Skeletal muscle tissue (tissue), 4 donors: ENCODE measurements around the gene OR4C45. TPM values are rescaled to one million over a fixed set of nuclear protein-coding genes. Genes with fewer than 3 reads are reported as not detected.
"Not testable (repeated sequence)": the region's sequence is repeated elsewhere in the genome, so short reads cannot be mapped to it uniquely, and the experiment has no call there.

ENCODE experiments used
- H3K27ac ChIP-seq: one replicate; pipeline ENCODE4 v1.7.0; 2013; ENCODE audit warnings: mild to moderate bottlenecking, low read depth, low read length, inconsistent platforms
- H3K27me3 ChIP-seq, 3 donors: one replicate each; pipeline ENCODE4 v1.7.0; 2013; ENCODE audit warnings: low read length in 3 of 3; ENCODE audit not compliant: control insufficient read depth in 3 of 3, insufficient read depth in 3 of 3
- H3K36me3 ChIP-seq, 3 donors: one replicate each; pipeline ENCODE4 v1.7.0; 2013; ENCODE audit warnings: low read length in 3 of 3; ENCODE audit not compliant: control insufficient read depth in 3 of 3, insufficient read depth in 3 of 3
- H3K4me1 ChIP-seq, 3 donors: one replicate each; pipeline ENCODE4 v1.7.0; 2013; ENCODE audit warnings: low read length in 3 of 3, mild to moderate bottlenecking in 3 of 3; ENCODE audit not compliant: control insufficient read depth in 3 of 3, insufficient read depth in 3 of 3
- H3K4me3 ChIP-seq, 3 donors: one replicate each; pipeline ENCODE4 v1.7.0; 2013; ENCODE audit warnings: low read length in 3 of 3
- H3K9ac ChIP-seq, 3 donors: one replicate each; pipeline ENCODE4 v1.7.0; 2013; ENCODE audit warnings: low read length in 3 of 3, mild to moderate bottlenecking in 3 of 3, moderate library complexity in 2 of 3, low read depth in 1 of 3
- H3K9me3 ChIP-seq, 3 donors: one replicate each; pipeline ENCODE4 v1.7.0; 2013; ENCODE audit warnings: low read length in 3 of 3; ENCODE audit not compliant: control insufficient read depth in 3 of 3
- total RNA-seq: library from RNA; depleted of rRNA; stranded (reverse); fragments of >200 nt; gene quantifications from one replicate; pipeline ENCODE4 v1.2.3, GENCODE V29; 2014
- donor health status: Osteomylitis.

The OR4C45 gene
- not detected for total RNA-seq

DNA sequence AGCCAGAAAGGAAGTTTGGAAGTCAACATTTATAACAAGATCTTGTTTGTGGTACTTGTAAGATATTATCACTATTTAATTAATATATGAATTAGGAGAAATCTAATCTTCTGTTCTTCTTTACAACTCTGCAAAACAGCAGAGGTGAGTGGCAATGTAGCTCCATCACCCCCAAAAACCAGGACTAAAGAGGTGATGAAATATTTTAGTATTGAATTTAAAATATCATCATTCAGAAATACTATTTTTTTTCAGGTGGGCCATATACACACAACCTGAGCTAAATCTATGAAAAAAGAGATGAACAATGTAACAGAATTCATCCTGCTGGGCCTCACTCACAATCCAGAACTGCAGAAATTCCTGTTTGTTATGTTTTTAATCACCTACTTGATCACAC lies at the start of gene OR4C45:
OR4C45 (plus strand) TSS at position 301 of the 400 bp plus-strand sequence.
- Histone ChIP-seq H3K4me1 (no peaks in the 10 kb centered on the region), H3K9ac (no peak within 1 kb of the TSS), H3K27ac (no peak within 1 kb of the TSS), H3K36me3 (no peaks in the 10 kb centered on the region), H3K9me3 (no peaks in the 10 kb centered on the region), H3K27me3 (no peaks in the 10 kb centered on the region), H3K4me3 (no peak within 1 kb of the TSS)

DNA sequence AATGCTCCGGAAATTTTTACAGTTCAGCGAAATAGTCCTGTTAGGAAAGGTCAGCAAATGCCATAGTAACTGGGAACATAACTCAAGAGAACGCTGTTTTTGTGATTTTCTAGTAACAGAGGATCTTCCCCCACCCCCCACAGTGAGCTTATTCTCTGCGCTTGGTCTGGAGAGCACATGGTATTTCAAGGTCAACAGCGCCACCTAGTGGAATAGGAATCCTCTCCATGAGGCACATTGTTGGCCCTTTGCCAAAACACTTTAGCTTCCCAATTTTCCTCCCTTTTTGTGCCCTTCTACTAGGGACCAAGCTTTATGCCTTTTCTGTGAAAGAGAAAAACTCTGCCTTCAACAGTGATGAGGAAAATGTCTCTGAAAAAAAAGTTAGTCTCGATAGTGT lies 37.1 kb upstream of the OR4C45 start:
- no peaks in the 10 kb centered on the region for H3K36me3 ChIP-seq
- H3K27me3 ChIP-seq, result no peaks in the 10 kb centered on the region
- H3K4me1 ChIP-seq, result no peaks in the 10 kb centered on the region
- H3K9ac ChIP-seq, result no peak overlapping the region
- H3K27ac ChIP-seq, result no peak overlapping the region
- H3K4me3 ChIP-seq, result no peak overlapping the region
- peaks cover 0 to 4% (median 0%) of the 10 kb centered on the region in 3 donors for H3K9me3 ChIP-seq

DNA sequence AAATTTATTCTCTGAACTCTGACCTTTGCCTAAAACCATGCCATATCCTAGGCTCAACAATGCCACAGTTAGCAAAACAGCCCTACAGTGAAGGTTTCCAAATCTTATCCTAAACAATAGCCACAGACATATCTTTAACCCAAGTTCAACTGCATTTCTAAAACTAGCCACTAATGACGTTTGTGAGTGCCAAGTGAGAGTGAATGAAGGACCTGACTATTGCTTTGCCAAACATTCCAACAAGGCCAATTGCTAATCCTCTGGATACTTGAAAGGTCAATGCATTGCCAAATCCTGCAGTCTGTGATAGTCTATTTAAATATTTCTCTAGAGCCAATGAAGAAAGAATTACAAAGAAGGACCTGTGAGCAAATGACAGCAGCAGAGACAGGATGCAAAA lies 2.5 kb upstream of the OR4C45 start:
- no peaks in the 10 kb centered on the region for H3K27me3 ChIP-seq
- no peak overlapping the region for H3K9ac ChIP-seq
- no peaks in the 10 kb centered on the region for H3K9me3 ChIP-seq
- no peak overlapping the region for H3K27ac ChIP-seq
- no peaks in the 10 kb centered on the region for H3K4me1 ChIP-seq
- no peaks in the 10 kb centered on the region for H3K36me3 ChIP-seq
- no peak overlapping the region for H3K4me3 ChIP-seq

DNA sequence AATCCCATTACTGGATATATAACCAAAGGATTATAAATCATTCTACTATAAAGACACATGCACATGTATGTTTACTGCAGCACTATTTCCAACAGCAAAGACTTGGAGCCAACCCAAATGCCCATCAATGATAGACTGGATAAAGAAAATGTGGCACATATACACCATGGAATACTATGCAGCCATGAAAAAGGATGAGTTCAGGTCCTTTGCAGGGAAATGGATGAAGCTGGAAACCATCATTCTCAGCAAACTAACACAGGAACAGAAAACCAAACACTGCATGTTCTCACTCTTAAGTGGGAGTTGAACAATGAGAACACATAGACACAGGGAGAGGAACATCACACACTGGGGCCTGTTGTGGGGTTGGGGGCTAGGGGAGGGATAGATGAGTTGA lies 3.6 kb downstream of the OR4C45 start:
- H3K36me3 ChIP-seq, H3K4me1 ChIP-seq, H3K9me3 ChIP-seq, H3K9ac ChIP-seq, H3K27ac ChIP-seq, H3K27me3 ChIP-seq, H3K4me3 ChIP-seq: not testable (repeated sequence)

DNA sequence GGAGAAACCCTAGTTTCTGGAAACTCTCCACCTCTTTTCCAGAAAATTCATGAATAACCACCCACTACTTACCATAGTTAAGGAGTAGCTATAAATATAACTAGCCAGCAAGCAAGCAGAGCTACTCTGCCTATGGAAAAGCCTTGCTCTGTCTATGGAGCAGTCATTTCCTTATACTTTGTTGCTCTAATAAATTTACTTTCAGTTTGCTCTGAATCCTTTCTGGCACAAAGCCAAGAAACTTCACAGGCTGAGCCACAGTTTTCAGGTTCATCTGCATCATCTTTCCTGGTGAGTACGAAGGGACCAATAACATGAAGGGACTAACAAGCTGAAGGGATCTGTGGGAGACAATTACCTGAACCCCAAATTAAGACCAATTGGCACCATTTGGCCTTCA lies 4.6 kb downstream of the OR4C45 start:
- Histone ChIP-seq H3K27ac (no peak overlapping the region), H3K9me3 (no peaks in the 10 kb centered on the region), H3K36me3 (no peaks in the 10 kb centered on the region), H3K27me3 (no peaks in the 10 kb centered on the region), H3K4me3 (no peak overlapping the region), H3K4me1 (no peaks in the 10 kb centered on the region), H3K9ac (no peak overlapping the region)

DNA sequence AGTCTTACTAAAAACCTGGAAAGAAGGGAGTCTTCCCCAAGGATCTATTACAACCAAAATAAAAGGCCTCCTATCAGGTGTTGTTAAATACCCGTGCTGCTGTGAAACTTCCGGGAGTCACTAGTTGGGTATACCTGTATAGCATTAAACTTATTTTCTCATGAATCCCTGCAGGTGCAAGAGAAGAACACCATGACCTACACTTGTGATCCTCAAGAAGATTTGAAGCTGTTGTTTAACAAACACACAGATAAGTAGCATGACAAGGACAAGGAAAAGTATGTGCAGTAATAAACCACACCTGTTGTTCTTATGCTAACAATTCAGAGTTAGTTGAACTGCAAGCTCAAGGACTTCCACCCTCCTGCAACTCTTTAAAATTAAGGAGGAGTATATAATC lies 12.0 kb downstream of the OR4C45 start:
- Histone ChIP-seq H3K9me3 (no peaks in the 10 kb centered on the region), H3K27ac (no peak overlapping the region), H3K27me3 (no peaks in the 10 kb centered on the region), H3K4me3 (no peak overlapping the region), H3K4me1 (no peaks in the 10 kb centered on the region), H3K36me3 (no peaks in the 10 kb centered on the region), H3K9ac (no peak overlapping the region)

DNA sequence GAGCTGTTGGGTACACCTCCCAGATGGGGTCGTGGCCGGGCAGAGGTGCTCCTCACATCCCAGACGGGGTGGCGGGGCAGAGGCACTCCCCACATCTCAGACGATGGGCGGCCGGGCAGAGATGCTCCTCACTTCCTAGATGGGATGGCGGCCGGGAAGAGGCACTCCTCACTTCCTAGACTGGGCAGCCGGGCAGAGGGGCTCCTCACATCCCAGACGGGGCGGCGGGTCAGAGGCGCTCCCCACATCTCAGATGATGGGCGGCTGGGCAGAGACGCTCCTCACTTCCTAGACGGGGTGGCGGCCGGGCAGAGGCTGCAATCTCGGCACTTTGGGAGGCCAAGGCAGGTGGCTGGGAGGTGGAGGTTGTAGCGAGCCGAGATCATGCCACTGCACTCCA lies 30.4 kb downstream of the OR4C45 start:
- H3K4me3 ChIP-seq, H3K36me3 ChIP-seq, H3K9me3 ChIP-seq, H3K4me1 ChIP-seq, H3K9ac ChIP-seq, H3K27me3 ChIP-seq, H3K27ac ChIP-seq: not testable (repeated sequence)

DNA sequence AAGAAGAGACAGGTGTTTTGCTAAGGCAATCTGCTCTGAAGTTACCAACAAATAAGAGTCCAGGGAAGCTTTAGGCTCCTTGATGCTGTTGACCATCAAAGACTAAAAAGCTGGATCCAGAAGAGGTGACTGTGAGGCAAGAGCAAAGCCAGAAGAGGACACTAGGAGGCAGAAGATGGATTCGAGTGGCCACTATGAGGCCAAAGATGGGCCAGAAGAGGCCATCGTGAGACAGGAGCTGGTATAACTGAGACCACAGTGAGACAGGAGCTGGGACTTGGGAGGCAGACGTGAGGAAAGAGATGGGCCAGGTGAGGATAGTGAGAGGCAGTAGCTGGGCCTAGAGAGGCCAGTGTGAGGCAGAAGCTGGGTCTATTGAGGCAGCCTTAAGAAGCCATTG lies 37.7 kb downstream of the OR4C45 start:
- H3K4me3 ChIP-seq, result no peak overlapping the region
- H3K9me3 ChIP-seq, result peaks cover 0 to 2% (median 0%) of the 10 kb centered on the region in 3 donors
- no peak overlapping the region for H3K27ac ChIP-seq
- H3K9ac ChIP-seq, result no peak overlapping the region
- H3K36me3 ChIP-seq, result no peaks in the 10 kb centered on the region
- no peaks in the 10 kb centered on the region for H3K4me1 ChIP-seq
- no peaks in the 10 kb centered on the region for H3K27me3 ChIP-seq

DNA sequence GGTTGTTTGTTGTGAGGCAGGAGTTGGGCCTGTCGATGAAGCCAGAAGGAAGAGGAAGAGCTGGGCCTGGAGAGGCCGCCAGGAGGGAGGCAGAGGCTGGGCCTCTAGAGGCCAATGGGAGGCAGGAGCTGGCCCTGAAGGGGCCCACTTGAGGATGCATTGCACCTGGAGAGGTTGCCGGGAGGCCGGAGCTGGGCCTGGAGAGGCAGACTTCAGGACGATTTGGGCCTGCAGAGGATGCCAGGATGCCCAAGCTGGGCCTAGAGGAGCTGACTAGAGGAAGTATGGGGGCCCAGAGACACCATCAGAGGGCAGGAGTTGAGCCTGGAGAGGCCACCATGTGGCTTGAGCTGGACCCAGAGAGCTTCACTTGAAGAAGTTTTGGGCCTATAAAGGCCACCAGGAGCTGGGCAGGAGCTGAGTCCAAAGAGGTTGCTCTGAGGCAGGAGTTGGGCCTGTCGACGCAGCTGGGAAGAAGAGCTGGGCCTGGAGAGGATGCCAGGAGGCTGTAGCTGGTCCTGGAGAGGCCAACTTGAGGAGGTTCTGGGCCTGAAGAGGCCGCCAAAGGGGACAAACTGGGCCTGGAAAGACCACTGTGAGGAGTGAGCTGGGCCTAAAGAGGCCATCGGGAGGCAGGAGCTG lies 39.0 kb downstream of the OR4C45 start:
- no peak overlapping the region for H3K4me3 ChIP-seq
- no peaks in the 10 kb centered on the region for H3K4me1 ChIP-seq
- H3K9me3 ChIP-seq, result peaks cover 0 to 2% (median 0%) of the 10 kb centered on the region in 3 donors
- no peaks in the 10 kb centered on the region for H3K36me3 ChIP-seq
- H3K9ac ChIP-seq, result no peak overlapping the region
- no peak overlapping the region for H3K27ac ChIP-seq
- H3K27me3 ChIP-seq, result no peaks in the 10 kb centered on the region

DNA sequence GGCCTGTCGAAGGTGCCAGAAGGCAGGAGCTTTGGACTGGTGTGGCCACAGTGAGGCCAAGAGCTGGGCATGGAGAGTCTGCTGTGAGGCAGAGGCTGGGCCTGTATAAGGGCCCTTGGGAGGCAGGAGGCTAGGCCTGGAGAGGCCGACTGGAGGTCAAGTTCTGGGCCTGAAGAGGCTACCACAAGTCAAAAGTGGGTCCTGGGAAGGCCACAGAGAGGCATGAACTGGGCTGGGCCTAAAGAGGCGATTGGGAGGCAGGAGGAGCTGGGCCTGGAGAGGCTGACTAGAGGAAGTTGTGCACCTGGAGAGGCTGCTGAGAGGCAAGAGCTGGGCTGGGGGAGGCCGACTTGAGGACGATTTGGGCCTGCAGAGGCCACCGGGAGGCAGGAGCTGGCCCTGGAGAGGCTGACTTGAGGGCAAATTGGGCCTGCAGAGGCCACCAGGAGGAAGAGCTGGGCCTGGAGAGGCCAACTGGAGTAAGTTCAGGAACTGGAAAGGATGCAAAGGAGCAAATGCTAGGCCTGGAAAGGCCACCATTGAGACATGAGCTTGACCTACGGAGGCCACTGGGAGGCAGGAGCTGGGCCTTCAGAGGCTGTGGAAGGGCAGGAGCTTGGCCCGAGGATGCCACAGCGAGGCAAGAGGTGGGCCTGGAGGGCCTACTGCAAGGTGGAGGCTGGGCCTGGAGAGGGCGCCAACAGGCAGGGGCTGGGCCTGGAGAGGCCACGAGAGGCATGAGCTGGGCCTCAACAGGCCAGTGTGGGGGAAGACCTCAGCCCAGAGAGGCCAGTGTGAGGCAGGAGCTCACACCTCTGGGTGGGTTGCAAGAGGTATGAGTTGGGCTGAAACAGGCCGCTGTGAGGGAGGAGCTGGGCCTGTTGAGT lies 39.8 kb downstream of the OR4C45 start:
- no peak overlapping the region for H3K9ac ChIP-seq
- H3K27ac ChIP-seq, result no peak overlapping the region
- no peaks in the 10 kb centered on the region for H3K27me3 ChIP-seq
- H3K4me1 ChIP-seq, result no peaks in the 10 kb centered on the region
- no peaks in the 10 kb centered on the region for H3K36me3 ChIP-seq
- H3K9me3 ChIP-seq, result peaks cover 0 to 3% (median 2%) of the 10 kb centered on the region in 3 donors
- H3K4me3 ChIP-seq, result no peak overlapping the region
